Measurements from ENCODE around the gene CNTN4.
"Not testable (repeated sequence)": the region's sequence is repeated elsewhere in the genome, so short reads cannot be mapped to it uniquely, and the experiment has no call there.

Gene CNTN4

DNA sequence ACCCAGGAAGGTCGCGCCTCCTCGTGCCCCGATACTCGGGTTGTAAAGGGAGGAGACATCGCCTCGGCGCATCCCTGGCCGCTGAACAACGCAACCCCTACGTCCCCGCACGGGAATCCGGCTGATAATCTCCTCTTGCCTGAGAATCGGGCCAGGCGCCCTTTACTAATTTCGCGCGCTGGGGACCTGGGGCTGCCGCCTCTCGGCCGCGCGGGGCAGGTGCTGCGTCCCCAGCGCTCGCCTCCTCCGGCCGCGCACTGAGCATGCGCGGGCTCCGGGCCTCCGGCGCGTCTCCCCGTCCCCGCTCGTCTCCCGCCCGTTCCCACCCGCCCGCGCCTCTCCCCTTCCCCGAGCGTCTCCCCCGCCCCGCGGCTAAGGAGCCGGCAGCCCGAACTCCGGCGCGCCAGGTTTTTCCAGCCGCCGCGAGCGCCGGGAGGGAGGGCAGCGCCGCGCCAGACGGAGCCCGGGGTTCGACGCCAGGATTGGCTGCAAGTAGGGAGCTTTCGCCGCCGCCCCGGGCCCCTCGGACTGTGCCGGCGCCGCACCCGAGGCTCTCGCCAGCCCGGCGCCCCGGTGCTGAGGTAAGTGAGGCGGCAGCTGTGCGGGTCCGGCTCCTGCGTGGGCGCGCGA, at the start of gene CNTN4:
Gene CNTN4, plus strand, starts transcription at position 469 of the 630 bp plus-strand sequence.
- DNase-seq: no peak

DNA sequence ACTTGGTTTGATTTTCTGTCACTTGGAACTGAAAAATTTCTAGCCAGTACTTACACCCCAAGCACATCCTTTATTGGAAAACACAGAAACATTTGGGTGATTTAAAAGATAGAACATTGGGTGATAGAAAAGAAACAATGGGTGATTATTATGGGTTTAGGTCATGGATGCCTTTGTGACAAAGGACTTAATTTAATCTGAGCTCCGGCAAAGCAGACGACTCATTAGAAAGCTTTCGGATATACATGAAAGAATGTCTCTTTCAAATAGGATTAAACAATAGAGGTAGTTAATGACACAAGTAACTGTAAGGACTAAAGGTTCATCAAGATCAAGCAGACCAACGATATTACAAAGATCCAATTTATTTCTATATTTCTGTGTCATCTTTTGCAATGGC, 37.3 kb upstream of the CNTN4 start:
- DNase-seq: no peak

DNA sequence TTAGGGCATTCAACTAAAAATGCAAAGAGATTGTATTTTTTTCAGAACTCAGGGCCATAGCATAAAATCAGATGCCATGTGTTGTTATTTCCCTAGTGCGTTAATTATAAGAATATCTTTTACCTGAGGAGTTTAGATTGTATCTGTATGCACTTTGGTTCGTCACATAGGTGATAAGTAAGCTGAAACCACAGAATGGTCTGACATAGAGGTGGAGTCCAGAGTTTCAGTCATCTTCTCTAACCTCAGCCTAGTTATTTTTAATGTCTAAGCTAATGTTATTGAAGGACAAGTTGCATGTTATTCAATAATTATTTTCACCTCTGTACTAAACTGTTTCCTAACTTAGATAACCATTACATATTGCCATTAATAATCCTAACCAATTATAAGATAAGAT, 27.1 kb upstream of the CNTN4 start:
- no peak for DNase-seq

DNA sequence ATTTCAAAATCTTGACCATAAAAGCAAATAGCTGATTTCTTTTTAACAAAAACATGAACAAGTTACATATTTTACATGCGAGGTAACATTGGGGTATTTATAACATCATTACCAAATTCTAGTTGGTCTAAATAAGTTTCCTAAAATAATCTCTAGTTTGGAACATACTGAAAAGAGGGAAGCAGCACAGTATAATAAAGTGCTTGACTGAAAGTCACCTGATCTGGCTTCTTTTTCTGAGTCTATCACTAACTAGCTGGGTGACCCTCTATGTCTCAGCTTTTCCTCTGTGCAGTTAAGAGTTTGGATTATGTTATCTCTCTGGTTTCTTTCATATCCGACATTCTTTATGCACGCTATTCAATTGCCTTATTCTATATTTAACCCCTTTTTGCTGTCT, 19.8 kb upstream of the CNTN4 start:
- DNase-seq: no peak

DNA sequence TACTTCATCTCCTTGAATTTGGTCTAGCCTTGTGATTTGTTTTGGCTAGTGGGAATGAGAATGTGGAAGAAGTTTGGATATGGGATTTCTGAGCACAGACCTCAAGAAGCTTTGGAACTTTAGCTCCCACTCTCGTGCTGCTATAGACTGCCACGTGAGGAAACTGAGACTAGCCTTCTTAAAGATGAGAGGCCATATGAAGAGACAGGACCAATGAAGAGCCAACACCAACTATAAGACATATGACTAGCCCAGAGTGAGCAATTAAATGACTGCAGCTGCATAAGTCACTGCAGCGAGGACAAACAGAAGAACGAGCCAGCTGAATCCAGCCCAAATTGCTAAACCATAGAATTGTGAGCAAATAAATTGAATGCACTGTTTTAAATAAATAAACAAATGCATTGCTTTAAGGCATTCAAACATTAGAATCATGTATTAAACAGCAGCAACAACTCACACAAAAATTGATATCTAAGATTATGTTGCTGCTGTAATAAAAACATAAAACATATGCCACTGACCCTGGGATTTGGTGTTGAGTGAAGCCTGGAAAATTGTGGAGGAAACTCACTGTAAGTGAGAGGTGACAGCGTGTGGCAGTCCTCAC, 15.7 kb upstream of the CNTN4 start:
- no peak for DNase-seq

DNA sequence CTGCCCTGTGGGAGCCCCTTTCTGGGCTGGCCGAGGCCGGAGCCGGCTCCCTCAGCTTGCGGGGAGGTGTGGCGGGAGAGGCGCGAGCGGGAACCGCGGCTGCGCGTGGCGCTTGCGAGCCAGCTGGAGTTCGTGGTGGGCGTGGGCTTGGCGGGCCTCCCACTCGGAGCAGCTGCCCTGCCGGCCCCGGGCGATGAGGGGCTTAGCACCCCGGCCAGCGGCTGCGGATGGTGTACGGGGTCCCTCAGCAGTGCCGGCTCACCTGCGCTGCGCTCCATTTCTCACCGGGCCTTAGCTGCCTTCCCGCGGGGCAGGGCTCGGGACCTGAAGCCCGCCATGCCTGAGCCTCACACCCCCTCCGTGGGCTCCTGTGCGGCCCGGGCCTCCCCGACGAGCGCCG, 15.1 kb upstream of the CNTN4 start:
- DNase-seq: not testable (repeated sequence)

DNA sequence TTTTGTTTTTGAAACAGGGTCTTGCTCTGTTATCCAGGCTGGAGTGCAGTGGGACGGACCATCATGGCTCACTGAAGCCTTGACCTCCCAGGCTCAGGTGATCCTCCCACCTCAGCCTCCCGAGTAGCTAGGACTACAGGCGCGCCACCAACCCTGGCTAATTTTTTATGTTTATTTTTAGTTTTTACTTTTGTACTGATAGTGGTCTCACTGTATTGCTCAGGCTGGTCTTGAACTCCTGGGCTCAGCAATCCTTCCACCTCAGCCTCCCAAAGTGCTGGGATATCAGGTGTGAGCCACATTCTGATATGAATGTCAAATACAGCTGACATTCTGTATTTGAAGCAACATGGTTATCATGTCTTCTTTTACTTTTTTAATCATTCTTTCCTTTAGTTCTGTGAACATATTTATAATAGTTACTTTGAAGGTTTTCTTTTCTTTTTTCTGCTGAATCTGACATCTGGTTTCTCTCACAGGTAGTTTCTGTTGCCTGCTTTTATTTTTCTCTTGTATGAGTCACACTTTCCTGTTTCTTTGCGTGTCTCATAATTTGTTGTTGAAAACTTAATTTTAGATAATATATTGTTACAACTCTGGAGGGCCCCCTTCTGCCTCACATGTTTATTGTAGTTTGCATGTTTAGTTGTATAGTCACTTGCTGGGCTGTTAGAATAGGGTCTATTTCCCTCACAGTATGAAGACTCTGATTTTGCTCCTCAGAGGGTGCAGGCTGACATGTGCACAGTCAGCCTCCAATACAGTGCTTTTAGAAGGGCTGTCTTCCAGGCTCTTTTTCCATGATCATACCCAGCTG, 8.4 kb upstream of the CNTN4 start:
- no peak for DNase-seq

DNA sequence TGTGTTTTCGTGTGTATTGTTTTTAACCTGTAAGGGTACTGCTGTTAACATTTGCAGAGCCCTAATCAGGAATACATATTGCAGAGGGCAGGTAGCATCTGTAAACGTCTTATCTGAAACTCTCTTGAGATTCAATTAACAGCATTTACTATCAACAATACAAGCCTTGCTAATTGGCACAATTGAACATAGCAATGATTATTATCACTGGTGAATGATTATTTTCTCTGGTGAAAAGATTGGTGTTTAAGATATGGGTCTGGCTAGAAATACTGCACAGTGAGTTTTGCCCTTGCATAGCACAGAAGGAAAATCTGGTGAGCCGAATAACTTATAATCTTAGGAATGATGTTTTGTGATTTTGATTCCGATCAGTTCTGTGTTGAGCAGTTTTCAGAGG, 5.9 kb upstream of the CNTN4 start:
- DNase-seq: no peak

DNA sequence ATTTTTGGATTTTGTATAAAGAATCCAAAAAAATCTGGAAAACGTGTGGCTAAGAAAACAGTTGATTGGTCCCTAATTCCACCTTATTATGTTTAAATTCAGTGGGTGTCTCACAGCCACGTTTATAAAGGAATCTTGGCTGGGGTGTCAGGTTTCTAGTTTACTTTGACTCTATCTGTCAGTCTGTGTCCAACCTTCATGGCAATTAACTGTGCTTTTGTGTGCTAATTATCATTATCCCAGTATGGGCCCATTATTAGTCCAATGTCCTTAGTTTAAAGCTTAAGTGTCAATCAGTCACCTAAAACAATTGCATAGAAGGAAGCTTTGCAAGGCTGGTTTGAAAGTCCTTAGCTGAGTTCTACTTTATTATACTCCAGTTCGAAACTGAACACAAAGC, 3.7 kb upstream of the CNTN4 start:
- no peak for DNase-seq

DNA sequence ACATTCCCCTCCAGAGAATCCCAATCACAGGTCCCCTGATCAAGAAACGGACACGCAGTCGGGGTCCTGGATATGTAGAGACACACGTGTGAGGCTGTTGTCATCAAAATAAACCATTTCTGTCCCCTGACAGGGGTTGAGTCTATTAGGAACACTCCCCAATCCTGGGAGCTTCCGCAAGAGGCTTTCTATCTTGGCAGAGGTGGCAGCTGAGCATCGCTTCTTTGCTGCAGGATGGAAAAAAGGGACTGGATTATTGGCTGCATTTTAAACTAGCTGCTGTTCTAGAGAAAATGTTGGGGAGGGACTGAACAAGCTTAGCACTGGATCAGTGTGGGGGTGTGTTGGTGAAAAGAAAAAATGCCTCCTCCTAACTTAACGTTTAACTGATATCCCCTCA, 2.5 kb upstream of the CNTN4 start:
- DNase-seq: no peak

DNA sequence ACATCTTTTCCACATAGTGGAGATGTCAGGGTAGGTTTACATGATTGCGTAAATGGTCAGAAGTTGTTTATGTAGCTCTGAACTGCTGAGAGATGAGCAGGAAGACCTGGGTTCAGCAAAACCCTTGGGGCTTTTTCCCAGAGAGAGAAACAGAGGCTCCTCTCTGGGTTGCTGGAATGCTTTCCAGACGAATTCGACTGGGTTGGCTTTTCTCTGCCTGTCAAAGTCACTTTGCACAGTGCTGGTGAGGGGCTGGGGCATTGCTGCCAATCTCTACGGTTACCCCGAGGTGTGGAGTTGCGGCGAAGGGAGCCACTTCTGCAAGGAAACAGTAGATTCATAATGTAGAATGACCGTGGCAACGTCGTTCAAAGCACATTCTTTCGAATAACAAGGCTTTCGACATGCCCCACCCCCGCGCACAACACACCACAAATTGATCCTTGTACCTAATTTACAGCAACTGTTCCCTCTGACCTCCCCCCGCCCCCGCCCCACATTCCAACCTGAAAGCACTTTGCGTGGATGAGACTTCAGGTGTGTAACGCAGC, 950 bp upstream of the CNTN4 start:
- DNase-seq: no peak

DNA sequence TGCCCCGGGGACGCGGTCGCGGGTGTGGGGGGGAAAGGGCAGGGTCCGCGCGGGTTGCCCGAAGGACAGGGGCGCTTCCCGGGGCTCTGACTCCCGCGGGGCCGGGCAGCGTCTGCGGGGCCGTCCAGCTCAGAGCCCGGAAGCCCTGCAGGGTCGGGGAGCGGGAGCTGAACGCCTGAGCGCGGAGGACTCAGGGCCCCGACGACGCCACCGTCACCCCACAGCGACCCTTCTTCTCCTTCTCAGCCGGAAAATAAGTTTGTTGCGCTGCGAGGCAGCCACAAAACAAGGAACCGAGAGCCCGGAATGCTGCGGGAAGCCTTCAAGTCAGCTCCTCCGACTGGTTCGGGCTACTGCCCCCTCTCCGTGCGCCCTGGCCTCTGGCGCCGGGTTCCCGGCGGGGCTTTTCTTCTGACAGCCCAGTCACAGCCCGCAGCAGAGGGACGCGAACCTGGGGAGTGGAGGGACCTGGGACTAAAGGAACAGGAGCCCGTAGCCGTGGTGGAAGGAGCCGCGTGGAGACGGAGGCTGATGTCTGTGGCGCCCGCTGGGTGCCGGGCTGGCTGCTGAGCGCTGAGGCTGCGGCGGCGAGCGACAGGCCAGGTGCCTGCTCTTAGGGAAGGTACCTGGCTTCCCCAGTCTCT, 484 bp downstream of the CNTN4 start:
- DNase-seq: no peak

DNA sequence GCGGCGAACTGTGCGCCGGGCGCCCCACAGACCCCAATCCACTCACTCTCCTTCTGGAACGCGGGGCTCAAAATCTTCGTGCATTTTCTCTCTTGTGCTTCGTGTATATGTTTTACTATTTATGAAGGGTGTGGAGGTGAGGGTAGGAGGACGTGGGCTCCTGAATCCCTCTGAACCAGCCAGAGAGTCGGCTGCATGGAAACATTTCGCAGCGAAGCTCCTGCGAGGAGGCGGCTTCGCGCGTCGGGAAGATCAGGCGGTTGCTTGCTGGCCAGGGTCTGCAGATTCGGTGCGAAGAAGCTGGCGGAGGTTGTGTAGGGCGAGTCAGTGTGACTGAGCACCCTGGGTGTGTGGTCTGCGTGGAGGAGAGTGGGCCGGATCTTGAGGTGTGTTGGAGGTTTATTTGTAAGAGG, 1.1 kb downstream of the CNTN4 start:
- no peak for DNase-seq

DNA sequence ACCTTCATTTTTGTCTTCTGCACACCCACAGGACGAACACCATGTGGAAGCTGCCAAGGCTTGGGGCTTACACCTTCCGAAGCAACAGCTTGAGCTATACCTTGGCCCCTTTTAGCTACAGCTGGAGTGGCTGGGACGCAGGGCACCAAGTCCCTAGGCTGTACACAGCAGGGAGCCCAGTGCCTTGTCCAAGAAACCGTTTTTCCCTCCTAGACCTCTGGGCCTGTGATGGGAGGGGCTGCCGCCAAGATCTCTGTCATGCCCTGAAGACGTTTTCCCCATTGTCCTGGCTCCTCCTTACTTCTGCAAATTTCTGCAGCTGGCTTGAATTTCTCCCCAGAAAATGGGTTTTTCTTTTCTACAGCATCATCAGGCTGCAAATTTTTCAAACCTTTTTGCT, 7.8 kb downstream of the CNTN4 start:
- DNase-seq: no peak

DNA sequence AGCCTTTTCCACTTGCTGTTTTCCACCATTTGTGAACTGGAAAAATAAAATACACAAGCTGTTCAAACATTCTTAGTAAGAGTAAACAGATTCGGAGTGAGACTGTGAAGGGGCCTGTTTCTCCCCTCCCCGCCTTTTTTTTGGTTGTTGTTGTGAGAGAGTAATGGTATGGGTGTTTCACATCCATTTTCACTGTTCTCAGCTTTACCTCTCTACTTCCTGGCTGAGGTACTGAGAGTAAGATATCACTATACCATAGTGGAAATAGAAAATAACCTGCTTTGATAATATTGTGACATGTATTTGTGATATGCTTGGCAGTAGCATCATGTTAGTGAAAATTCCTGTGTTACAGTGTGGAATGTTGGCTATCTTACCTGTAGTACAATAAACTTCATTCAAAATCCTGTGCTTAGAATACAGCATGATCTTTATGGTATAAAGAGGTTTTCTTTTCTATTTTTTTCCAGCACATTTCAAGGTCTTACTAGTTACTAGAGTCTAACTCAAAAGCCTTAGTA, 12.0 kb downstream of the CNTN4 start:
- DNase-seq: no peak

DNA sequence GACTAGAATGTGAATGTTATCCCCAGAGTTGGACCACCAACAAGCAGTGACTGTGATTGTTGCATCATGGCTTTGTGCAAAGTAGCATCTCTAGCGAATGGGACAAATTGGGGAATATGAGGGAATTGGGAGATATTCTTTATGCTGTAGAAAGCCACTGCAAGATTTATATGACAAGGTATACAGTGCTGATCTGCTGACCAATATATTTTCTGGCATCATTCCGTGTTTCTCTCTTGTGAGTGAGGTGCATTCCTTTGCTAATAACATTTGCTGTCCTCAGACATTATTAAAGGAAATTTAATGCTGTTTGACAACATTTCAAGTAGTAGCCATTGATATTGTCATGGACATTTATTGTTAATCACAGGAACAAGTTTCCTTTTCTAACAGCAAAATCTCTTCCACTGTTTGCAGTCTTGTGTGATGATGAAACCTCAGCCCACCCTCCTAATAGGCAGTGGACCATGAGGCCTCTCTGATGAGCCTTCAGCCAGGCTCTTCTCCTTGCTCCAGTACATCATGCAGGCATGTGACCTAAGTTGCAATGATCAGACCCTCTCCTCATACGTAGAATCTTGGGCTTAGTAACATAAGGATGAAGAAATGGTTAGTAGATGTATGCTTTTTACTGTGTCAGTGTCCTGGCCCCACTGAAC, 16.1 kb downstream of the CNTN4 start:
- no peak for DNase-seq

DNA sequence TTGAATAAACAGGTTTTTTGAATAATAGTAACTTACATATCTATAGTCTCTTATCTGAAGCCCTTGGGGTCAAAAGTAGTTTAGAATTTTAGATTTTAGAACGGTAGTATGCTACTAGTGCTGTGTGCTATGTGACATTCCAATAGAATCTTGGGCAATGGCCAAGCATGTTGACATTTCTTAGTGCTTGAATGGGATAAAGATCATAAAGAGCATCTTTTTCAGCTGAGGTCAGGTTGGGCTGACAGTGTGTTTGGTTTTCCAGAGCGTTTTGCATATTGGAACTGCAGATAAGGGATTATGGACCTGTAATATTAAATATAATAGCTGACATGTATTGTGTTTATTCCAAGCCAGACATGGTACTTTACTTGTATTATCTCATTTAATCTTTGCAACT, 32.1 kb downstream of the CNTN4 start:
- no peak for DNase-seq

DNA sequence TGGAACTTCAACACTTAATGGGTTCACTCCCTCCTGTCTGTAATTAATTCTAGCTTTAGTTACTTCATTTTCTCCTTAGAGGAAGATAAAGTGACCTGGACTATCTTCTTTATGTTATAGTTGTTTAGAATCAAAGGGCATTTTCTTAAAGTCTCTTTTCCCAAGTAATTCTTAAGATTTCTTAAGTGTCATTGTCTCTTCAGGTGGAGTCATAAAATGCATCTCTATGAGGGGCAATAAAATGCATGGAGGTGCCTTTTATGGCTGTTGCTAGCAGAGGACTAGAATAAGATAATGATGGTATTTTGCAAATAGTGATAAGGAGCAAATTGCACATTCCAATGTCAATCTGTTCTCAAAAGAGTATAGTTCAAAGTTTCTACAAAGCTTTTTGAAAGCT, 34.5 kb downstream of the CNTN4 start:
- DNase-seq: no peak

DNA sequence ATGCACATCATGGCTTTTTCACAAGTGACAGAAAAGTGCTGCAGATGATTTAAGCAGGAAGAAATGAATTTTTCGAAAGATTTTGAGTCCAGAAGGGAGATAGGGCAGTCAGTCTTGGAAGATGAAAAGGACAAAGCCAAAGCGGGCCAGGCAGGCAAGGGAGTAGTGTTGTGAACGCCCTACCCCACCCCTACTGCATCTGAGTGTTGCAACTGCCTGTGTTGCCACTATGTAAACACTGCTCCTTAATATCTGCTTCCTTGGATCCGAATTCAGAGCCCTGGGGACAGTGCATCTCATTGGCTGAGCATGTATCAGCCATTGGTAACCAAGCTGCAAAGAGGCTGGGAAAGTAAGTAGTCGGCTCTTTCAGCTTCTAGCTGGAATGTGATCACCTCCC, 39.0 kb downstream of the CNTN4 start:
- no peak for DNase-seq

DNA sequence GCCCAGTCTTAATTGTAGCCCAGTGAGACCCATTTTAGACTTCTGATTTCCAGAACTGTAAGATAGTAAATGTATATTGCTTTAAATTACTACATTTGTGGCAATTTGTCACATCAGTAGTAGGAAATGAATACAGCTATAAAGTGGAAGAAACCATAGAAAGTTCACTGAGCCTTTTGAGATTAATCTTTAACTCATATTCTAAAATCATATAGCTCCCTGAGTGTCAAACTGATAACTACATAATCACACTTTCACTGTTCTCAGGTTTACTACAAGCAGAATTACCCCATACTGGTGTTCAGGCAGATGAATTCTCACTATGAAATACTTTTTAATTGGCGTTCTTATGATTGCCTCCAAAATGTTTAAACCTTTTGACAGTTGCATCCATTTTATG, 42.8 kb downstream of the CNTN4 start:
- DNase-seq: no peak

DNA sequence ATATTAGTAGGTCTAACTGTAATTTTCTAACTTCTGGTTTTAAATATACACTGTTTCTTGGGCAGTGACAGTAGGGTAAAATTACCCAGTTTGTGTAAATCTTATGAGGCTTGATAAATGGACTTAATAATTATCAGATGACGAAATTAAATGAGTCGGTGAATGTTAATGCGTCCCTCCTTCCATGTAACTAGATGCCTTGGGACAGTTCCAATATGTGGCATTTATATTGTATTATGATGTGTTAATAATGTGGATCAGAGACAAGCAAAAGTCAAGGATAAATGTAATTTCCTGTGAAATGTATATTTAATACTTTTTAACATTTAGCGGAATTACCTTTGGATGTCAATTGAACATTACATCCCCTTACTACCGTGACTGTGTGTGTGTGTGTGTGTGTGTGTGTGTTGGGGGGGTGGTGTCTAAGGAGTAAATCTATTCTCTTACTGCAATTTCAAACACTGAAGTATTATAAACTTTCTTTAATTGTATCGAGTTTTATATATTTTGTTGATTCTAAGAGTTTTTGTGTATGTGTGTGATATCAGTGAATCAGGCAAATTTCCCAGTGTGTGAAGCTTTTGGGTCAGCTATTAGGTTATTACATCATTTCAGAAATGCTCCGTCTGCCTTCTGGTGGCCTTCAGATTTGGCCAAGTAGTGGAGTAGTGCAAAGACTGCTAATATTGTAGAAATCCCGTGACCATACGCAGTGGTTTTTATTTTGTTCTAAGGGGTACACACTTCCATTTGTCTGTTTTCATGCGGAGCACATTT, 50.1 kb downstream of the CNTN4 start:
- no peak for DNase-seq

DNA sequence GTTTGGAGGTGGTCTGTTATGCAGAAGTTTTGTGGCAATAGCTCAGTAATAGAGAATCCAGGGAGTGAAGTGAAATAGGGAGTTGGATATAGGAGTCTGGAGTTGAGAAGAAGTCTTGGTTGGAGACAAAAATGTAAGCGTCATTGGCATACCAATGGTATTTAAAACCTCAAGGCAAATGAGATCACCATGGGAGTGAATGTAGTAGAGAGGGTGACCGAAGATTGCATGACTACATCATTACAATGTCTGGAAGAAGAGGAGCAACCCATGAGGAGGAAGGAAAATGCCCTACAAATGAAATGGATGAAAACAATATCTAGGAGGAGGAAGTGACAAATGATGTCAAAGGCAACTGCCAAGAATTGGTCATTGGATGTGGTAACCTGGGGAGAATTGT, 54.4 kb downstream of the CNTN4 start:
- DNase-seq: no peak

Measured in GOT3 (cell line).